ENCODE measurements around the gene HINT2.

- TF ChIP-seq POLR2A (IDR thresholded peaks at IDR 0.05), result no peak
- TF ChIP-seq CTCF (IDR thresholded peaks at IDR 0.05), result no peak
- TF ChIP-seq POLR2AphosphoS5 (IDR thresholded peaks at IDR 0.05), result no peak
- TF ChIP-seq EP300 (IDR thresholded peaks at IDR 0.05), result no peak
Observed at GRCh38 chr9:35808433-35808832, 6.4 kb downstream of the HINT2 start.

All from stomach (tissue), 4 donors.